ENCODE results near the gene LEKR1. TPM values are rescaled to one million over a fixed set of nuclear protein-coding genes. Genes with fewer than 3 reads are reported as not detected.
A peak's percentile ranks its signal among the peaks of the same experiment; 100 is the strongest.

Gene LEKR1
- total RNA-seq, 1 experiment from 2014 or later: 5.1 TPM

- CTCF ChIA-PET: interaction anchor here (0.7 kb wide), 1 partner anchor 359 kb away, joined by 7 read pairs; no protein-coding TSS in a partner anchor
These were observed 243.9 kb downstream of the LEKR1 start for GRCh38 chr3:157069846-157070677.

GRCh38 chr3:157070678-157070999, 244.5 kb downstream of the LEKR1 start:
- Mint-ChIP-seq H3K36me3 (ENCODE audit: insufficient read depth, unreplicated experiment) (no peaks in the 10 kb centered on the region), H3K4me1 (ENCODE audit: low read depth, unreplicated experiment) (peaks cover 8% of the 10 kb centered on the region), H3K27me3 (ENCODE audit: unreplicated experiment) (no peaks in the 10 kb centered on the region), H3K27ac (ENCODE audit: unreplicated experiment) (no peak overlapping the region), H3K9me3 (ENCODE audit: low read depth, unreplicated experiment) (peaks cover 4% of the 10 kb centered on the region), H3K4me3 (ENCODE audit: low read depth, unreplicated experiment) (no peak overlapping the region)
- no TSS peak for BruUV-seq (replicated peaks)
- no peak for DNase-seq
- TF ChIP-seq CTCF (IDR thresholded peaks at IDR 0.05; ENCODE audit: unreplicated experiment): no peak
- CTCF ChIA-PET: interaction anchor here (0.7 kb wide), 1 partner anchor 360 kb away, joined by 7 read pairs; no protein-coding TSS in a partner anchor
- intact Hi-C loops (cut with micrococcal nuclease; ENCODE audit: unreplicated experiment): no loop called here

More at GRCh38 chr3:157069846-157070677, 243.9 kb downstream of the LEKR1 start:
- Mint-ChIP-seq H3K4me3 (ENCODE audit: low read depth, unreplicated experiment) (no peak overlapping the region), H3K36me3 (ENCODE audit: insufficient read depth, unreplicated experiment) (no peaks in the 10 kb centered on the region), H3K27me3 (ENCODE audit: unreplicated experiment) (no peaks in the 10 kb centered on the region), H3K27ac (ENCODE audit: unreplicated experiment) (no peak overlapping the region), H3K9me3 (ENCODE audit: low read depth, unreplicated experiment) (peaks cover 4% of the 10 kb centered on the region), H3K4me1 (ENCODE audit: low read depth, unreplicated experiment) (peaks cover 8% of the 10 kb centered on the region)
- DNase-seq: no peak
- intact Hi-C loops (cut with micrococcal nuclease; ENCODE audit: unreplicated experiment): no loop called here
- no peak for TF ChIP-seq CTCF (IDR thresholded peaks at IDR 0.05; ENCODE audit: unreplicated experiment)
- no TSS peak for BruUV-seq (replicated peaks)

GRCh38 chr3:157071744-157072525, 245.8 kb downstream of the LEKR1 start:
- Mint-ChIP-seq H3K27me3 (ENCODE audit: unreplicated experiment) (no peaks in the 10 kb centered on the region), H3K27ac (ENCODE audit: unreplicated experiment) (peak overlapping the region; percentile 0), H3K4me1 (ENCODE audit: low read depth, unreplicated experiment) (peaks cover 8% of the 10 kb centered on the region), H3K36me3 (ENCODE audit: insufficient read depth, unreplicated experiment) (no peaks in the 10 kb centered on the region), H3K4me3 (ENCODE audit: low read depth, unreplicated experiment) (no peak overlapping the region), H3K9me3 (ENCODE audit: low read depth, unreplicated experiment) (peaks cover 4% of the 10 kb centered on the region)
- CTCF ChIA-PET: no interaction called here
- no TSS peak for BruUV-seq (replicated peaks)
- no peak for DNase-seq
- intact Hi-C loops (cut with micrococcal nuclease; ENCODE audit: unreplicated experiment): no loop called here
- TF ChIP-seq CTCF (IDR thresholded peaks at IDR 0.05; ENCODE audit: unreplicated experiment): no peak

- intact Hi-C loops (cut with micrococcal nuclease; ENCODE audit: unreplicated experiment): no loop called here
- Mint-ChIP-seq H3K36me3 (ENCODE audit: insufficient read depth, unreplicated experiment) (no peaks in the 10 kb centered on the region), H3K9me3 (ENCODE audit: low read depth, unreplicated experiment) (peaks cover 4% of the 10 kb centered on the region), H3K4me3 (ENCODE audit: low read depth, unreplicated experiment) (no peak overlapping the region), H3K27me3 (ENCODE audit: unreplicated experiment) (no peaks in the 10 kb centered on the region), H3K4me1 (ENCODE audit: low read depth, unreplicated experiment) (peaks cover 8% of the 10 kb centered on the region), H3K27ac (ENCODE audit: unreplicated experiment) (no peak overlapping the region)
- DNase-seq: no peak
- BruUV-seq (replicated peaks): no TSS peak
- TF ChIP-seq CTCF (IDR thresholded peaks at IDR 0.05; ENCODE audit: unreplicated experiment): no peak
- CTCF ChIA-PET: no interaction called here
These were observed 247.7 kb downstream of the LEKR1 start for GRCh38 chr3:157073810-157074209.
